ENCODE measurements around the gene PCNX3.

PCNX3 gene

GRCh38 chr11:65615950-65616574, 486 bp downstream of the PCNX3 start:
- peaks cover 91% of the 10 kb centered on the region for H3K79me2 ChIP-seq (ENCODE audit: insufficient read depth, low read length)
- peaks cover 30% of the 10 kb centered on the region; the same call in 1 of the 2 replicates for H3K36me3 ChIP-seq (ENCODE audit: insufficient read depth, low read length)

GRCh38 chr11:65616575-65617001, 1.0 kb downstream of the PCNX3 start:
- H2AFZ ChIP-seq (ENCODE audit: low read length), result no peak overlapping the region
- TF ChIP-seq CTCF (conservative IDR thresholded peaks at IDR 0.05; ENCODE audit: low read length), result no peak
- no peak for TF ChIP-seq EZH2phosphoT487 (IDR thresholded peaks at IDR 0.05; ENCODE audit: borderline replicate concordance)
- no peaks in the 10 kb centered on the region for H3K27me3 ChIP-seq (ENCODE audit: insufficient read depth, low read length, poor library complexity, severe bottlenecking)
- peak overlapping the region; percentile 77 for H3K4me3 ChIP-seq (ENCODE audit: low read length, poor library complexity, severe bottlenecking)
- peaks cover 25% of the 10 kb centered on the region for H3K4me1 ChIP-seq (ENCODE audit: insufficient read depth, low read length, poor library complexity, severe bottlenecking)
- peaks cover 30% of the 10 kb centered on the region; the same call in 1 of the 2 replicates for H3K36me3 ChIP-seq (ENCODE audit: insufficient read depth, low read length)
- H4K20me1 ChIP-seq (ENCODE audit: insufficient read depth, low read length, poor library complexity, severe bottlenecking), result peaks cover 55% of the 10 kb centered on the region
- peaks cover 86% of the 10 kb centered on the region for H3K79me2 ChIP-seq (ENCODE audit: insufficient read depth, low read length)
- H3K9me2 ChIP-seq (replicated peaks; ENCODE audit: low read depth, low read length), result no peaks in the 10 kb centered on the region
- H3K9ac ChIP-seq (ENCODE audit: low read depth, low read length, poor library complexity, severe bottlenecking), result peak overlapping the region; percentile 99
- peak overlapping the region; percentile 99 for H3K4me2 ChIP-seq (ENCODE audit: low read depth, low read length, poor library complexity, severe bottlenecking)
- H3K9me3 ChIP-seq (ENCODE audit: insufficient read depth, low read depth, low read length), result no peaks in the 10 kb centered on the region
- H3F3A ChIP-seq (ENCODE audit: low read depth), result no peaks in the 10 kb centered on the region

More at GRCh38 chr11:65615950-65616574, 486 bp downstream of the PCNX3 start:
- H2AFZ ChIP-seq (ENCODE audit: low read length), result no peak overlapping the region
- H3K9me2 ChIP-seq (replicated peaks; ENCODE audit: low read depth, low read length), result no peaks in the 10 kb centered on the region
- H3K27me3 ChIP-seq (ENCODE audit: insufficient read depth, low read length, poor library complexity, severe bottlenecking), result no peaks in the 10 kb centered on the region
- H3K9me3 ChIP-seq (ENCODE audit: insufficient read depth, low read depth, low read length), result no peaks in the 10 kb centered on the region
- peaks cover 29% of the 10 kb centered on the region for H3K4me1 ChIP-seq (ENCODE audit: insufficient read depth, low read length, poor library complexity, severe bottlenecking)
- peaks cover 60% of the 10 kb centered on the region for H4K20me1 ChIP-seq (ENCODE audit: insufficient read depth, low read length, poor library complexity, severe bottlenecking)
- peak overlapping the region; percentile 99 for H3K4me2 ChIP-seq (ENCODE audit: low read depth, low read length, poor library complexity, severe bottlenecking)
- H3F3A ChIP-seq (ENCODE audit: low read depth), result no peaks in the 10 kb centered on the region
- H3K9ac ChIP-seq (ENCODE audit: low read depth, low read length, poor library complexity, severe bottlenecking), result peak overlapping the region; percentile 99
- TF ChIP-seq EZH2phosphoT487 (IDR thresholded peaks at IDR 0.05; ENCODE audit: borderline replicate concordance) (no peak), CTCF (conservative IDR thresholded peaks at IDR 0.05; ENCODE audit: low read length) (no peak)
- peak overlapping the region; percentile 77 for H3K4me3 ChIP-seq (ENCODE audit: low read length, poor library complexity, severe bottlenecking)

GRCh38 chr11:65617136-65617850, 1.7 kb downstream of the PCNX3 start:
- peak overlapping the region; percentile 99 for H3K9ac ChIP-seq (ENCODE audit: low read depth, low read length, poor library complexity, severe bottlenecking)
- H3K27me3 ChIP-seq (ENCODE audit: insufficient read depth, low read length, poor library complexity, severe bottlenecking), result no peaks in the 10 kb centered on the region
- H3K9me2 ChIP-seq (replicated peaks; ENCODE audit: low read depth, low read length), result no peaks in the 10 kb centered on the region
- H2AFZ ChIP-seq (ENCODE audit: low read length), result no peak overlapping the region
- H3K4me3 ChIP-seq (ENCODE audit: low read length, poor library complexity, severe bottlenecking), result peak overlapping the region; percentile 77
- peaks cover 19% of the 10 kb centered on the region for H3K4me1 ChIP-seq (ENCODE audit: insufficient read depth, low read length, poor library complexity, severe bottlenecking)
- H4K20me1 ChIP-seq (ENCODE audit: insufficient read depth, low read length, poor library complexity, severe bottlenecking), result peaks cover 49% of the 10 kb centered on the region
- H3F3A ChIP-seq (ENCODE audit: low read depth), result no peaks in the 10 kb centered on the region
- TF ChIP-seq CTCF (conservative IDR thresholded peaks at IDR 0.05; ENCODE audit: low read length) (no peak), EZH2phosphoT487 (IDR thresholded peaks at IDR 0.05; ENCODE audit: borderline replicate concordance) (no peak)
- H3K36me3 ChIP-seq (ENCODE audit: insufficient read depth, low read length), result peaks cover 30% of the 10 kb centered on the region; the same call in 1 of the 2 replicates
- peaks cover 79% of the 10 kb centered on the region for H3K79me2 ChIP-seq (ENCODE audit: insufficient read depth, low read length)
- H3K9me3 ChIP-seq (ENCODE audit: insufficient read depth, low read depth, low read length), result no peaks in the 10 kb centered on the region
- H3K4me2 ChIP-seq (ENCODE audit: low read depth, low read length, poor library complexity, severe bottlenecking), result peak overlapping the region; percentile 99
